ENCODE data around the gene CXCR6. TPM values are rescaled to one million over a fixed set of nuclear protein-coding genes. Genes with fewer than 3 reads are reported as not detected.

The CXCR6 gene
- polyA plus RNA-seq, 1 donor from 2014 or later: not detected

DNA sequence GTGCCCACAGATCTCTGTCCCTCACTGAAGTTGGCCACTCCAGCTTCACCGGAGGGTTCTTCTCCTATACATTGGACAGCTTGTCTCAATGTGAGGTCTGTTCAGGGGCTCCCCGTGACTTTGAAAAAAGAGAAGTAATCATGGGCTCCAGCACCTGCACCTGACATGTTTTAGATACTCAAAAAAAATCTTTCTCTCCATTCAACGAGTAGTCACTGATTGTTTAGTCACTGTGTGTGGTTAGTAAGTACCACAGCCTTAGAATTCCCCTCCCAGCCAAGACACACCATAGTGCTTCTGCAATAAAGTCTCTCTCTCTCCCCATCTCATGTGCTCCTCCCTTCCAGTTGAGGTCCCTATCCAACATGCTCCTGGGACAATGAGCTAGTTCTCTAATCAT lies 38.3 kb upstream of the CXCR6 start:
- no peak overlapping the region for H3K27ac ChIP-seq (ENCODE audit: low read length)
- no peak overlapping the region for H2AFZ ChIP-seq (ENCODE audit: low read depth, low read length)
- no peaks in the 10 kb centered on the region for H4K20me1 ChIP-seq (ENCODE audit: insufficient read depth)
- H3K9me3 ChIP-seq (ENCODE audit: low read length): no peaks in the 10 kb centered on the region
- TF ChIP-seq, protein P1, sequence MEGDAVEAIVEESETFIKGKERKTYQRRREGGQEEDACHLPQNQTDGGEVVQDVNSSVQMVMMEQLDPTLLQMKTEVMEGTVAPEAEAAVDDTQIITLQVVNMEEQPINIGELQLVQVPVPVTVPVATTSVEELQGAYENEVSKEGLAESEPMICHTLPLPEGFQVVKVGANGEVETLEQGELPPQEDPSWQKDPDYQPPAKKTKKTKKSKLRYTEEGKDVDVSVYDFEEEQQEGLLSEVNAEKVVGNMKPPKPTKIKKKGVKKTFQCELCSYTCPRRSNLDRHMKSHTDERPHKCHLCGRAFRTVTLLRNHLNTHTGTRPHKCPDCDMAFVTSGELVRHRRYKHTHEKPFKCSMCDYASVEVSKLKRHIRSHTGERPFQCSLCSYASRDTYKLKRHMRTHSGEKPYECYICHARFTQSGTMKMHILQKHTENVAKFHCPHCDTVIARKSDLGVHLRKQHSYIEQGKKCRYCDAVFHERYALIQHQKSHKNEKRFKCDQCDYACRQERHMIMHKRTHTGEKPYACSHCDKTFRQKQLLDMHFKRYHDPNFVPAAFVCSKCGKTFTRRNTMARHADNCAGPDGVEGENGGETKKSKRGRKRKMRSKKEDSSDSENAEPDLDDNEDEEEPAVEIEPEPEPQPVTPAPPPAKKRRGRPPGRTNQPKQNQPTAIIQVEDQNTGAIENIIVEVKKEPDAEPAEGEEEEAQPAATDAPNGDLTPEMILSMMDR (IDR thresholded peaks at IDR 0.05; ENCODE audit: poor library complexity, severe bottlenecking): no peak
- no peaks in the 10 kb centered on the region for H3K9me2 ChIP-seq (ENCODE audit: insufficient read depth, low read length)
- H3K4me3 ChIP-seq (ENCODE audit: low read length): no peak overlapping the region
- H3K79me2 ChIP-seq (replicated peaks; ENCODE audit: insufficient read depth, low read length): no peaks in the 10 kb centered on the region
- H3K9ac ChIP-seq (ENCODE audit: low read length): no peak overlapping the region
- H3F3A ChIP-seq (ENCODE audit: insufficient read depth, low read length, poor library complexity, severe bottlenecking): no peaks in the 10 kb centered on the region
- no peaks in the 10 kb centered on the region for H3K27me3 ChIP-seq (ENCODE audit: insufficient read depth, low read depth, low read length)
- H3K36me3 ChIP-seq (ENCODE audit: insufficient read depth, low read length): no peaks in the 10 kb centered on the region
- H3K4me2 ChIP-seq (ENCODE audit: low read length): no peak overlapping the region

DNA sequence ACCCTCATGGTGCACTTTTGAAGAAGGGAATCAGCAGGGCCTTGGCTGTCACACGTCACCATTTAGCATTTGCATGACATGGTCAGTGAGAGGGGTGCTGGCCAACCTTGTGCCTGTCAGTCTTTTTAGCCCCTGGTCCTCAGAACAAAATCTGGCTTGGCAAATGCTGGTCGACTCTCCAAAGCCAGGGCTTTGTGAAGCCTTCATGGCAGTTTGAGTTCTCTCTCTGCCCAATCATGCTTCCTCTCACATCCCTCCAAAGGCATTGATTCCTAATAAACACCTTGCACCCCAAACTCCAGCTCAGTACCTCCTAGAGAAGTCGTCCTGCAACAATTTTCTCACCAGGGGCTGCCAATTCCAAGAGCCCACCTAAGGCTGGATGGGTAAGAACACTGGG lies 37.5 kb upstream of the CXCR6 start:
- Histone ChIP-seq H3K4me2 (ENCODE audit: low read length) (no peak overlapping the region), H3K27ac (ENCODE audit: low read length) (no peak overlapping the region), H3K9me3 (ENCODE audit: low read length) (no peaks in the 10 kb centered on the region), H4K20me1 (ENCODE audit: insufficient read depth) (no peaks in the 10 kb centered on the region), H3K79me2 (replicated peaks; ENCODE audit: insufficient read depth, low read length) (no peaks in the 10 kb centered on the region), H3K4me3 (ENCODE audit: low read length) (no peak overlapping the region), H3K36me3 (ENCODE audit: insufficient read depth, low read length) (no peaks in the 10 kb centered on the region), H3K9ac (ENCODE audit: low read length) (no peak overlapping the region), H3K9me2 (ENCODE audit: insufficient read depth, low read length) (no peaks in the 10 kb centered on the region), H3K27me3 (ENCODE audit: insufficient read depth, low read depth, low read length) (no peaks in the 10 kb centered on the region), H2AFZ (ENCODE audit: low read depth, low read length) (no peak overlapping the region), H3F3A (ENCODE audit: insufficient read depth, low read length, poor library complexity, severe bottlenecking) (no peaks in the 10 kb centered on the region)
- TF ChIP-seq, protein P1 (IDR thresholded peaks at IDR 0.05; ENCODE audit: poor library complexity, severe bottlenecking): no peak
- TF ChIP-seq EZH2 (IDR thresholded peaks at IDR 0.05; ENCODE audit: borderline replicate concordance, insufficient read depth, low read length, poor library complexity, severe bottlenecking): no peak
- no peak for TF ChIP-seq POLR2AphosphoS5 (IDR thresholded peaks at IDR 0.05)

DNA sequence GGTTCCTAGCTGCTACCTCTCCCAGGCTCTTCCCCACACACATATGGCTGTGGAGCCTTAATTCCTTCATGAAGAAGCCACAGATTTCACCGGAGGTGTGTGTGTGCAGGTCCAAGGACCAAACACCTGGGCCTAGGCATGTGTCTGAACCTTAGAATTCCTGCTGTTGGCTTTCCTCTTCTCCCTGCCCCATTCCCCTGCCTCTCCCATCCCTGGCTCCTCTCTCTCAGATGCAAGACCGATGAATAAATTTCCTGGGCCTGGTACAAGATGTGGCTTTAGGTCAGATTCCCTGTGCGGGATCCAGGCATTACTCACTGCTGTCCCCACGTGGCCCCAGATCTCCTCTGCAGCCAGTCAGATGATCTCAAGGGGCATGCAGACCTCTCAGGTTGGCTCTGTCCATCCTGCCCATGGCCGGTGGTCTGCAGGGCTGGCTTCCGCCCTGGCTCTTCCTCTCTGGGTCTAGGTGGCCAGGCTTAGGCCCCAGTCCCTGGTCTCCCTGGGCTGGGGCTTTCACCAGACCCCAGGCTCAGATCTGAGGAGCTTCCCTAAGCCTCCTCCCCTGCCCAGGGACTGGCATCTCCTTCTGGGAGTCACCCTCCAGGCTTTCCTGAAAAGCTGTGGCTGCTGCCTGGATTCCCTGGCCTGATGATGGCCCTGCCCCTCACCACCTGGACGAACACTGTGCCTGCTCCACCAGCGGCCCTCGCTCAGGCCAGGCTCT lies 36.4 kb upstream of the CXCR6 start:
- Histone ChIP-seq H3K27me3 (ENCODE audit: insufficient read depth, low read depth, low read length) (no peaks in the 10 kb centered on the region), H3K4me3 (ENCODE audit: low read length) (no peak overlapping the region), H2AFZ (ENCODE audit: low read depth, low read length) (no peak overlapping the region), H3K9ac (ENCODE audit: low read length) (no peak overlapping the region), H3F3A (ENCODE audit: insufficient read depth, low read length, poor library complexity, severe bottlenecking) (no peaks in the 10 kb centered on the region), H3K27ac (ENCODE audit: low read length) (no peak overlapping the region), H3K4me2 (ENCODE audit: low read length) (no peak overlapping the region), H4K20me1 (ENCODE audit: insufficient read depth) (no peaks in the 10 kb centered on the region), H3K79me2 (replicated peaks; ENCODE audit: insufficient read depth, low read length) (no peaks in the 10 kb centered on the region), H3K36me3 (ENCODE audit: insufficient read depth, low read length) (no peaks in the 10 kb centered on the region), H3K9me2 (ENCODE audit: insufficient read depth, low read length) (no peaks in the 10 kb centered on the region), H3K9me3 (ENCODE audit: low read length) (no peaks in the 10 kb centered on the region)
- TF ChIP-seq SMC3 (conservative IDR thresholded peaks at IDR 0.05; ENCODE audit: poor library complexity): no peak
- TF ChIP-seq, protein P1 (IDR thresholded peaks at IDR 0.05; ENCODE audit: poor library complexity, severe bottlenecking): no peak
- TF ChIP-seq, protein P2, sequence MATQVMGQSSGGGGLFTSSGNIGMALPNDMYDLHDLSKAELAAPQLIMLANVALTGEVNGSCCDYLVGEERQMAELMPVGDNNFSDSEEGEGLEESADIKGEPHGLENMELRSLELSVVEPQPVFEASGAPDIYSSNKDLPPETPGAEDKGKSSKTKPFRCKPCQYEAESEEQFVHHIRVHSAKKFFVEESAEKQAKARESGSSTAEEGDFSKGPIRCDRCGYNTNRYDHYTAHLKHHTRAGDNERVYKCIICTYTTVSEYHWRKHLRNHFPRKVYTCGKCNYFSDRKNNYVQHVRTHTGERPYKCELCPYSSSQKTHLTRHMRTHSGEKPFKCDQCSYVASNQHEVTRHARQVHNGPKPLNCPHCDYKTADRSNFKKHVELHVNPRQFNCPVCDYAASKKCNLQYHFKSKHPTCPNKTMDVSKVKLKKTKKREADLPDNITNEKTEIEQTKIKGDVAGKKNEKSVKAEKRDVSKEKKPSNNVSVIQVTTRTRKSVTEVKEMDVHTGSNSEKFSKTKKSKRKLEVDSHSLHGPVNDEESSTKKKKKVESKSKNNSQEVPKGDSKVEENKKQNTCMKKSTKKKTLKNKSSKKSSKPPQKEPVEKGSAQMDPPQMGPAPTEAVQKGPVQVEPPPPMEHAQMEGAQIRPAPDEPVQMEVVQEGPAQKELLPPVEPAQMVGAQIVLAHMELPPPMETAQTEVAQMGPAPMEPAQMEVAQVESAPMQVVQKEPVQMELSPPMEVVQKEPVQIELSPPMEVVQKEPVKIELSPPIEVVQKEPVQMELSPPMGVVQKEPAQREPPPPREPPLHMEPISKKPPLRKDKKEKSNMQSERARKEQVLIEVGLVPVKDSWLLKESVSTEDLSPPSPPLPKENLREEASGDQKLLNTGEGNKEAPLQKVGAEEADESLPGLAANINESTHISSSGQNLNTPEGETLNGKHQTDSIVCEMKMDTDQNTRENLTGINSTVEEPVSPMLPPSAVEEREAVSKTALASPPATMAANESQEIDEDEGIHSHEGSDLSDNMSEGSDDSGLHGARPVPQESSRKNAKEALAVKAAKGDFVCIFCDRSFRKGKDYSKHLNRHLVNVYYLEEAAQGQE (IDR thresholded peaks at IDR 0.05; ENCODE audit: borderline replicate concordance): no peak
- no peak for TF ChIP-seq TAF1 (IDR thresholded peaks at IDR 0.05; ENCODE audit: low read depth)
- no peak for TF ChIP-seq EZH2 (IDR thresholded peaks at IDR 0.05; ENCODE audit: borderline replicate concordance, insufficient read depth, low read length, poor library complexity, severe bottlenecking)
- TF ChIP-seq POLR2AphosphoS5 (IDR thresholded peaks at IDR 0.05): no peak
- TF ChIP-seq RAD21 (conservative IDR thresholded peaks at IDR 0.05): no peak
- no peak for TF ChIP-seq EP300 (conservative IDR thresholded peaks at IDR 0.05; ENCODE audit: poor library complexity, severe bottlenecking)
- no peak for TF ChIP-seq MXI1 (conservative IDR thresholded peaks at IDR 0.05; ENCODE audit: poor library complexity, severe bottlenecking)

Measured in neural cell (in vitro differentiated cells).